Sigmoid colon (tissue), 4 donors: ENCODE measurements around the gene WDR62.

Experiments
- EP300 ChIP-seq, 4 donors: sonication (generic); formaldehyde crosslinking; IDR thresholded peaks; one replicate each; pipeline ENCODE4 v1.6.1; 2017; ENCODE audit warnings: antibody characterized with exemption in 4 of 4
- POLR2A ChIP-seq, 2 donors: fragments of 450-650 bp; IDR thresholded peaks; one replicate each; pipeline ENCODE4 v1.6.1; 2016; ENCODE audit warnings: antibody characterized with exemption in 2 of 2, mild to moderate bottlenecking in 2 of 2, moderate library complexity in 2 of 2
- TF ChIP-seq, protein P1 (sequence below), 4 experiments: fragments of 450-650 bp in 3 of 4; fragments of 200-600 bp in 1 of 4; IDR thresholded peaks; one replicate each; pipeline ENCODE4 v1.5.1; 2016 to 2019; ENCODE audit warnings: antibody characterized with exemption in 4 of 4, mild to moderate bottlenecking in 3 of 4, moderate library complexity in 2 of 4

DNA sequence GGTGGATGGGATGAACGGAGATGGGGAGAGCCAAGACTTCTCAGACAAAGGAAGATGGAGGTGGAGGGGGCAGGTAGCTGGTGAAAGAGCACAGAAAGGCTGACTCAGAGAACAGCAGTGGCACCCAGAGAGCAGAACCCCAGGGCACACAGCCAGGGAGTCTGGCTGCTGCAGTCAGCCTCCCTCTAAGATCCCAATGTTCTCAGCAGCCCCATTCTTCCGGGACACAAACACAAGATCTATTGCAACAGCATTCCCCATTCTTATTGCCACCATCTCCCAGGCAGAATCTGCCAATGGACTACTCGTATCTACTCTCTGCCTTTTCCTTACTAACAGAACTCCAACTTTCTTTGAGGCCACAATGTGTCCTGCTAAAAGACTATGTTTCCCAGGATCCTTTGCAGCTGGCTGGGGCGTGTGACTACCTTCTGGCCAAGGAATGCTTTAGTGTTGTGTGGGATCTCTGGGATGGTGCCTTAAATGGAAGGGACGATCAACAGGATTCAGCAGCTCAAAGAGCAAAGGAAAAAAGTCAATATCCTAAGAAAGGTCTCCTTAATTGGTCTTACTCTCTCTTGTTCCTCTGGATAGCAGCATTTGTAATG lies 8.2 kb upstream of the WDR62 start:
- TF ChIP-seq, protein P1, sequence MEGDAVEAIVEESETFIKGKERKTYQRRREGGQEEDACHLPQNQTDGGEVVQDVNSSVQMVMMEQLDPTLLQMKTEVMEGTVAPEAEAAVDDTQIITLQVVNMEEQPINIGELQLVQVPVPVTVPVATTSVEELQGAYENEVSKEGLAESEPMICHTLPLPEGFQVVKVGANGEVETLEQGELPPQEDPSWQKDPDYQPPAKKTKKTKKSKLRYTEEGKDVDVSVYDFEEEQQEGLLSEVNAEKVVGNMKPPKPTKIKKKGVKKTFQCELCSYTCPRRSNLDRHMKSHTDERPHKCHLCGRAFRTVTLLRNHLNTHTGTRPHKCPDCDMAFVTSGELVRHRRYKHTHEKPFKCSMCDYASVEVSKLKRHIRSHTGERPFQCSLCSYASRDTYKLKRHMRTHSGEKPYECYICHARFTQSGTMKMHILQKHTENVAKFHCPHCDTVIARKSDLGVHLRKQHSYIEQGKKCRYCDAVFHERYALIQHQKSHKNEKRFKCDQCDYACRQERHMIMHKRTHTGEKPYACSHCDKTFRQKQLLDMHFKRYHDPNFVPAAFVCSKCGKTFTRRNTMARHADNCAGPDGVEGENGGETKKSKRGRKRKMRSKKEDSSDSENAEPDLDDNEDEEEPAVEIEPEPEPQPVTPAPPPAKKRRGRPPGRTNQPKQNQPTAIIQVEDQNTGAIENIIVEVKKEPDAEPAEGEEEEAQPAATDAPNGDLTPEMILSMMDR (IDR thresholded peaks at IDR 0.05) = no peak
- TF ChIP-seq POLR2A (IDR thresholded peaks at IDR 0.05) (no peak), EP300 (IDR thresholded peaks at IDR 0.05) (peak in 1 of 4 donors; percentile 4)
